Endometrial microvascular endothelial cells (primary cell): ENCODE results near the gene WDR48. TPM values are rescaled to one million over a fixed set of nuclear protein-coding genes. Genes with fewer than 3 reads are reported as not detected.

ENCODE experiments used
- in situ Hi-C: cut with HindIII; loops from 2 replicates; pipeline ENCODE4 v1.10.0; 2017; ENCODE audit warnings: low sequenced_read_pairs, low pct_unique_long_range_greater_than_20kb; ENCODE audit errors: inconsistent ontology term
- total RNA-seq: library from RNA; depleted of rRNA; stranded (reverse); fragments of >200 nt; gene quantifications from one replicate; pipeline ENCODE4 v1.2.3, GENCODE V29; 2015; ENCODE audit errors: inconsistent ontology term

Gene WDR48
- total RNA-seq, 1 donor from 2014 or later: 14.8 TPM

- in situ Hi-C loops: loop anchor here (25.0 kb wide), 1 partner anchor 154 kb away; the partner anchor contains the start of gene CX3CR1
These were observed 81.3 kb downstream of the WDR48 start for GRCh38 chr3:39133093-39133490.

- in situ Hi-C loops: loop anchor here (25.0 kb wide), 1 partner anchor 153 kb away; the partner anchor contains the start of gene CX3CR1
These were observed 82.0 kb downstream of the WDR48 start for GRCh38 chr3:39133822-39134221.

- in situ Hi-C loops: loop anchor here (25.0 kb wide), 1 partner anchor 153 kb away; the partner anchor contains the start of gene CX3CR1
These were observed 82.5 kb downstream of the WDR48 start for GRCh38 chr3:39134305-39134704.

GRCh38 chr3:39135170-39135805, 83.5 kb downstream of the WDR48 start:
- in situ Hi-C loops: loop anchor here (25.0 kb wide), 1 partner anchor 152 kb away; the partner anchor contains the start of gene CX3CR1

- in situ Hi-C loops: loop anchor here (25.0 kb wide), 1 partner anchor 151 kb away; the partner anchor contains the start of gene CX3CR1
These were observed 85.0 kb downstream of the WDR48 start for GRCh38 chr3:39136533-39137434.

- in situ Hi-C loops: loop anchor here (25.0 kb wide), 1 partner anchor 150 kb away; the partner anchor contains the start of gene CX3CR1
These were observed 85.7 kb downstream of the WDR48 start for GRCh38 chr3:39137435-39137936.

GRCh38 chr3:39137991-39138803, 86.4 kb downstream of the WDR48 start:
- in situ Hi-C loops: loop anchor here (25.0 kb wide), 1 partner anchor 149 kb away; the partner anchor contains the start of gene CX3CR1

GRCh38 chr3:39138804-39139415, 87.1 kb downstream of the WDR48 start:
- in situ Hi-C loops: loop anchor here (25.0 kb wide), 1 partner anchor 148 kb away; the partner anchor contains the start of gene CX3CR1

- in situ Hi-C loops: loop anchor here (25.0 kb wide), 1 partner anchor 148 kb away; the partner anchor contains the start of gene CX3CR1
These were observed 87.6 kb downstream of the WDR48 start for GRCh38 chr3:39139442-39139841.

- in situ Hi-C loops: loop anchor here (25.0 kb wide), 1 partner anchor 147 kb away; the partner anchor contains the start of gene CX3CR1
These were observed 88.6 kb downstream of the WDR48 start for GRCh38 chr3:39140341-39140971.

- in situ Hi-C loops: loop anchor here (25.0 kb wide), 1 partner anchor 146 kb away; the partner anchor contains the start of gene CX3CR1
These were observed 89.6 kb downstream of the WDR48 start for GRCh38 chr3:39141171-39141995.

- in situ Hi-C loops: loop anchor here (25.0 kb wide), 1 partner anchor 145 kb away; the partner anchor contains the start of gene CX3CR1
These were observed 90.3 kb downstream of the WDR48 start for GRCh38 chr3:39142067-39142466.

- in situ Hi-C loops: loop anchor here (25.0 kb wide), 1 partner anchor 144 kb away; the partner anchor contains the start of gene CX3CR1
These were observed 91.5 kb downstream of the WDR48 start for GRCh38 chr3:39143051-39143885.

- in situ Hi-C loops: loop anchor here (25.0 kb wide), 1 partner anchor 143 kb away; the partner anchor contains the start of gene CX3CR1
These were observed 92.4 kb downstream of the WDR48 start for GRCh38 chr3:39144095-39144747.
